RWPE2 (cell line): ENCODE measurements around the gene CLSTN2.

Experiments
- ATAC-seq: fragments of 200-7000 bp; cut with Tn5 transposase; 3 replicates; pipeline ENCODE4 v1.9.1; 2021; ENCODE audit warnings: low read depth
- DNase-seq: peaks from one replicate; pipeline ENCODE4 v3.0.0-alpha.2; 2020; ENCODE audit warnings: low spot score
- H3K27ac ChIP-seq: fragments of 450-650 bp; 2 replicates; pipeline ENCODE4 v1.5.1; 2017; ENCODE audit warnings: mild to moderate bottlenecking; ENCODE audit not compliant: poor library complexity, severe bottlenecking
- H3K27me3 ChIP-seq: fragments of 250-450 bp; sonication (Bioruptor Pico); 2 replicates; pipeline ENCODE4 v1.5.1; 2021; ENCODE audit warnings: mild to moderate bottlenecking, moderate library complexity; ENCODE audit not compliant: insufficient read depth, poor library complexity, severe bottlenecking
- H3K36me3 ChIP-seq: fragments of 250-450 bp; sonication (Bioruptor Pico); 2 replicates; pipeline ENCODE4 v1.5.1; 2020; ENCODE audit warnings: low read depth, mild to moderate bottlenecking, moderate library complexity
- H3K4me1 ChIP-seq: fragments of 250-450 bp; sonication (Bioruptor Pico); 2 replicates; pipeline ENCODE4 v1.5.1; 2021; ENCODE audit warnings: mild to moderate bottlenecking, moderate library complexity; ENCODE audit not compliant: insufficient read depth, poor library complexity, severe bottlenecking
- H3K4me3 ChIP-seq: fragments of 250-450 bp; sonication (Bioruptor Pico); 2 replicates; pipeline ENCODE4 v1.5.1; 2021; ENCODE audit warnings: mild to moderate bottlenecking, moderate library complexity; ENCODE audit not compliant: severe bottlenecking
- H3K9me3 ChIP-seq: fragments of 250-450 bp; sonication (Bioruptor Pico); 2 replicates; pipeline ENCODE4 v1.5.1; 2021; ENCODE audit warnings: mild to moderate bottlenecking, moderate library complexity; ENCODE audit not compliant: severe bottlenecking
- CTCF ChIP-seq: fragments of 450-650 bp; IDR thresholded peaks from one replicate; pipeline ENCODE4 v1.5.1; 2017; ENCODE audit warnings: mild to moderate bottlenecking, moderate library complexity; ENCODE audit not compliant: poor library complexity, severe bottlenecking

Gene CLSTN2

GRCh38 chr3:140131895-140132294 lies 196.9 kb downstream of the CLSTN2 start:
- ATAC-seq (no peak), DNase-seq (no peak)
- Histone ChIP-seq H3K4me3 (no peak overlapping the region), H3K9me3 (no peaks in the 10 kb centered on the region), H3K27me3 (no peaks in the 10 kb centered on the region), H3K27ac (no peak overlapping the region), H3K36me3 (no peaks in the 10 kb centered on the region), H3K4me1 (no peaks in the 10 kb centered on the region)
- TF ChIP-seq CTCF: no peak

- no peaks in the 10 kb centered on the region for H3K4me1 ChIP-seq
- H3K4me3 ChIP-seq: no peak overlapping the region
- H3K27me3 ChIP-seq: no peaks in the 10 kb centered on the region
- H3K36me3 ChIP-seq: no peaks in the 10 kb centered on the region
- no peak overlapping the region for H3K27ac ChIP-seq
- no peak for TF ChIP-seq CTCF
- H3K9me3 ChIP-seq: no peaks in the 10 kb centered on the region
- no peak for DNase-seq
- ATAC-seq: no peak
Measured at GRCh38 chr3:140134231-140134965, 199.4 kb downstream of the CLSTN2 start.

- DNase-seq (no peak), ATAC-seq (no peak)
- Histone ChIP-seq H3K36me3 (no peaks in the 10 kb centered on the region), H3K9me3 (no peaks in the 10 kb centered on the region), H3K27me3 (no peaks in the 10 kb centered on the region), H3K4me1 (no peaks in the 10 kb centered on the region), H3K27ac (no peak overlapping the region), H3K4me3 (no peak overlapping the region)
- TF ChIP-seq CTCF: no peak
Measured at GRCh38 chr3:140135461-140135860, 200.5 kb downstream of the CLSTN2 start.

- Histone ChIP-seq H3K4me3 (no peak overlapping the region), H3K27me3 (no peaks in the 10 kb centered on the region), H3K4me1 (no peaks in the 10 kb centered on the region), H3K9me3 (no peaks in the 10 kb centered on the region), H3K36me3 (no peaks in the 10 kb centered on the region), H3K27ac (no peak overlapping the region)
- ATAC-seq: no peak
- TF ChIP-seq CTCF: no peak
- DNase-seq: no peak
Measured at GRCh38 chr3:140143367-140144069, 208.5 kb downstream of the CLSTN2 start.

- Histone ChIP-seq H3K9me3 (no peaks in the 10 kb centered on the region), H3K4me3 (no peak overlapping the region), H3K36me3 (no peaks in the 10 kb centered on the region), H3K4me1 (no peaks in the 10 kb centered on the region), H3K27ac (no peak overlapping the region), H3K27me3 (no peaks in the 10 kb centered on the region)
- ATAC-seq (no peak), DNase-seq (no peak)
- TF ChIP-seq CTCF: no peak
Measured at GRCh38 chr3:140145528-140145927, 210.5 kb downstream of the CLSTN2 start.
